GM18870 (cell line): ENCODE data around the gene ENG.
"Not testable (repeated sequence)": the region's sequence is repeated elsewhere in the genome, so short reads cannot be mapped to it uniquely, and the experiment has no call there.

Experiments used
- ATAC-seq: cut with Tn5 transposase; IDR thresholded peaks from one replicate; pipeline ENCODE4 v1.9.1; 2021; ENCODE audit warnings: moderate library complexity; ENCODE audit not compliant: unreplicated experiment

Gene ENG

DNA sequence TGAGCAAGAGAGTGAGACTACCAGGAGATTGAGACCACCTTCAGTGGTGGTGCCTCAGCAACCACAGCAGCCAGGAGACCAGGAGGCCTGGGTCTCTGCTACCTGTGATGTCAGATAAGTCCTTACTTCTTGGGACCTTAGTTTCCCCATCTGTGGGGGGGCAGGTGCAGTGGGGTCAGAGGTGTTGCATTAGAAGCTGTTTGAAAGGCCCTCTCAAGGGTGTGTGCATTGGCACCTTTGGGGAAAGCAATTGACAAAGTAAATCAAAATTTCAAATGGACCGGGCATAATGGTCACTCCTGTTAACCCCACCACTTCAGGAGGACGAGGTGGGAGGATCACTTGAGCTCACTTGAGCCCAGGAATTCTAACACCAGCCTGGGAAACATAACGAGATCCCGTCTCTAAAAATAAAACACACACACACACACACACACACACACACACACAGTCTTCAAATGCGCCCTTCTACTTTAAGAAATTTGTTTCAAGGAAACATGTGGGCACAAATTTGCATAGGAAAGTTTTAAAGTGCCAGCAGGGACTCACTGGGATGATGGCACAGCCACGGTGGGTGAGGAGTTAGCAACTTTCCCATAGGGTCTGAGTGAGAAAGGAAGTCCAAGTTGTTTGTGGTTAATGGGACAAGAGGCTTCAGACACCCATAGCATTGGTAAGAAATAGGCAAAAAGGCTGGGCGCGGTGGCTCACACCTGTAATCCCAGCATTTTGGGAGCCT, 24.4 kb upstream of the ENG start:
- ATAC-seq, result no peak

DNA sequence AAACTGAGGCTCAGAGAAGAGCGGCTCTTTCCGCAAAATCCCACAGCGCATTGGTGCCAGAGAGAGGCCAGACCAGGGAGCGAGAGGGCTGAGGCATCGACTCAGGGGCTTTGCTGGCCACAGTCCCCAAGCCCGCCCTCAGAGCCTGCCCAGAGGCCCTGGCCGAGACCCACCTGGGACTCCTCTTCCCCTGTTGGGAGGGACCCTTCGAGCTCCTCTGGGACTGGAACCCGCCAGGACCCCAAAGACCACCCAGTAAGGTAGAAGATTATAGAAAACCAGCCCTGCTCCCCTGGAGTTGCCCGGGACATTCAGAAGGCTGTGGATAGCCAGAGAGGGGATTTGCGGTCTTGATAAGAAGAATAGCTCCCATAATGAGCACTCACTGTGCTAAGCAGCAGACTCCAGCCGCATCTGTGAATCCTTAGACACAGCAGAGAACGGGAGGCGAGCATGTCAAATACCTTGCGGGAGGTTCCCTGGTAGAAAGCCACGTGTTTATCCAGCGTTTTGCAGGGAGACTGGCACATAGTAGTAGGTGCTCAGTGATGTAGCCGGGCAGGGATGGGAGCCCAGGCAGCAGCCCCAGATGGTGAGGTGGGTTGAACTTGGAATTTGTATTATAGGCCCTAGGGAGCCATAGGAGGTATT, 23.7 kb upstream of the ENG start:
- ATAC-seq, result no peak

DNA sequence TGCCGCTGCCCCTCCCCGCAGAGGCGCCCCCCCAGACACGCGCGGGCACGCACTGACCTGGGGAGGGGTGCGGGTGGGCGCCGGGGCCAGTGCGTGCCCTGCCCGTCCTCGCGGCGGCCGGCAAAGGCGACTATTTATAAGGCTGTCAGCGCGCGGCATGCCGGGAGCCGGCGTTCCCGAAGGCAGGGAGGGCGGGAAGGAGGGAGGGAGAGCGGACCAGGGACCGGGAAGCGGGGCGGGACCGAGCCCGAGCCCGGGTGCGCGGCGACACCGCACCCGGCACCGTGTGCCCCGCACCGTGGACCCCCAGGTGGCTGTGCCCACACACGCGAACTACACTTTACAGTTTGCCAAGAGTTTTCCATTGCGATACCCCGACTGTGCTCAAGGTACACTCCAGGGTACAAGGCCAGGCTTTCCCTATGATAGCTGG, 23.1 kb upstream of the ENG start, which contains the start of gene AK1:
Gene AK1, minus strand, starts transcription at position 110 of the 433 bp plus-strand sequence. CDS start 3,058 bp downstream, outside the sequence.
- no peak for ATAC-seq

DNA sequence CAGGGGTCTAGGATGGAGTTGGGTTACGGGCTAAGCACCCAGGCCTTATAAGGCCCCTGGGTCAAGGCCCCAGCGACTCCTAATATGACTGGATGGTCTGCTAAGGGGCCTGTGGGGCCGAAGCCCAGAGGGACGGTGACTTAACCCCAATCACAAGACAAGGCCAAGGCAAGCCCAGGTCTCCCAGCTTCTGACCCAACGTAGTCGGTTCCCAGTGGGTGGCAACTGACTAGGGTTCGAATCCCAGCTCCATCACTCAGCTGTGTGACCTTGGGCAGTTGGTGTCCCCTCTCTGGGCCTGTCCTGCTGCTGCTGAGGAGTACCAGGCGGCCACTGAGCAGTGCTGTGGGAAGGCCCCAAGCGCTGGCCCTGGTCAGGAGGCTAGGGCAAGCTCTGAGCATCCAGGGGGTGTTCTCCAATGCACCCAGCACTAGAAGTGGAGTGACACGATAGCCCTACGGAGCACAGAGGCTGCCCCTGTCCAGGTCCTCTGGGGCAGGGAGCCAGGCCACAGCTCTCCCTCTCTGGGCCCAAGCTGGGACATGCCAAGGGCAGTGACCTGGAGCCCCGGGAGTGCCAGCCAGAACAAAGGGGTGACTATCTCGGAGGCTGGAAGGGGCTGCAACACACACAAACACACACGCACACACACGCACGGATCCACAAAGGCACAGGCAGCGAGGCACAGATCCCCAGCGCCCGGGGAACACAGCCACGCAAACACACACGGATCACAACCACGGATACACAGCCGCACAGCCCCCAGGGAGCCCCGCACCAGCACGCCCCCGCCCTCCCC, 22.5 kb upstream of the ENG start:
- ATAC-seq, result no peak

DNA sequence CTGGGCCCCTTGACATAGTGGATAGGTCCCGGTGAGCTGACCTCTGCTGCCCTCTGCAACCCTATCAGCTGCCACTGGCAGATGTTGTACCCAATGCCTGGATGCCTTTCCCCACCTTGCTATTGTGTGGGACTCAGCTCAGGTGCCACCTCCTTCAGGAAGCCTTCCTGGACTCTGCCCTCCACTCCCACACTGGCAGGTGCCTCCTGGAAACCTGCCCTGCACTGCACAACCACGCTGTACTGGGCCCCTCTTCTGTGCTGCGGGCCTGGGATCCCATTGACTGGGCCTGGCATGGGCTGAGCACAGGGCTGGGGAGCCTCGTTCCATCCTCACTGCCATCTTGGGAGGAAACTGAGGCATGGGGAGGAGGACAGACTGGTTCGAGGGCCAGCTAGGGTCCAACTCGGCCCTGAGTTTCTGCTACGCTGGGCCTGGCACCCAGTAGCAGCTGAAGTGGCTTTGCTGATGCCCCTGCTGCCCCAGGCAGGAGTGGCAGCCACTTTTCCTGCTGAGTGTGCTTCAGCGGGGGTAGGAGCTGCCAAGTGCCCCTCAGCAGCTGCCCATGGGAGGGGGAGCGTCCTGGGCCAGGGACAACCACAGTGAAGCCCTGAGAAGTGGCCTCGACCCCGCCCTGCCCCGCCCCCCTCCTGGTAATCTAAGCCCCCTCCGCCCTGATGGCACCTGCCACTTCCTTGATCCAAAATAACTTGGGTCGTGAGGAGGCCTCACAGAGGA, 21.7 kb upstream of the ENG start:
- ATAC-seq, result no peak

DNA sequence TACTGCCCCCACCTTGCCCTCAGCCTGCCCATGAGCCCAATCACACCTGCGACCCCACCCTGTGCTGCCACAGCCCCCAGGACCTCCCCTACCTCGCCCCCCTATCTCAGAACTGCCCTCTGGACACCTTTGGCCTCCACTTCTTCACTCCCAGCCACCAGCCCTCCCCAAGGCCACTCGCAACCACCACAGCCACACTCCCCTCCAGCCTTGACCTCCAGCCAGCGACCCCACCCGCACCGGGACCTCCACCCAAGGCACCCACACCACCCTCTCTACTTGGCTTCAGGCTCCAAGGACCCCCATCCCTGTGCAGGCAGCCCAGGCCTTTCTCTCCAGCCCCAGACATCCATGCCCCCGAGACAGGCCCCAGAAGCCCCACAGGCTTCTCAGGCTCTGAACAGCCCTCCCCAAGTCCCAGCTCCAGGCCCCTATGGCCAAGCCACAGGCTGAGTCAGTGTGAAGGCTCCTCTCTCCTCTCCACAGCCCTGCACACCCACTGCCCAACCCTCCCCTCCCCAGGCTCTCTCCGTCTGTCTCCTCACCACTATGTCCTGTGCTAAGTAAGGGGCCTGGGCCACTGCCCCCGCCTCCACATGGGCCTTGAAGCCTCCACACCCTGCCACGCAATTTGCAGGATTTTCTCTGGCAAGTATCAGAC, 21.0 kb upstream of the ENG start:
- ATAC-seq, result no peak

DNA sequence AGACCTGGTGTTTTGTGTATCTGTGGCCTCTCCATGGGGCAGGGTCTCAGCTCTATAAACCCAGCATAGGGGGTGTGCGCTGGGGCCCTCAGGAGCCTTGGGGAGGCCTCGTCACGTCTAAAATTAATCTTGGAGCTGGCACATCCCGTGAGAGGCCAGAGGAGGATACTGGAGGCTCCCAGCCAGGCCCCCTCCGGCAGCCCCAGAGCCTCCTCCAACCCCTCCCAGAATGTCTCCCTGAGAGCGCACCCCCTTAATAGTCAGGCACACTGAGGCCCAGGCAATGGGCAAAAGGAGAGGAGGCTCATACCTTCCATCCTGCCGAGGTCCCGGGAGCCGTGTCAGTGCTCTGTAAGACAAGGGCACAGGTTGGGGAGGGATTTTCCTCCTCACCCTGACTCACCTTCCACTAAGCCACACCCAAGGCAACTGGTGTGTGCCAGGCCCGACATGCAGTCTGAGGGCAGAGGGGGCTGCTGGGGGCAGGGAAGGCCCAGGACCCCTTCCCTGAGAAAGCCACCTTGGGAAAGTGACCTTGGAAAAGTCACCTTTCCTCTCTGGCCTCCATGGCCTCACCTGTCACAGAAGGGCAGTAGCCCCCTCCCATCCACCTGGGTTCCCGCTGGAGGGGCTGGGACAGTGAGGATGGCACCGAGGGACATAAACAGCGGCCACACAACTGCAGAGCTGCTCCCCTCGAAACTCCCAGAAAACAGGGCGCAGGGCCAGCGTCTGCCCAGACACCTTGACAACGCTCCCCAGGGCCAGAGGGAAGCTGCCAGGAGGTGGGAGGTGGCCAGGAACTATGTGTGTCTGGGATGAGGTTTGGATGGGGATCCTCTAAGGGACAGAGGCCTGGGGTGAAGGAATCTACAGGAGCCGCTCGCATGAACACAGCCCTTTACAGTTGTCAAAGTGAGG, 20.1 kb upstream of the ENG start:
- ATAC-seq, result no peak

DNA sequence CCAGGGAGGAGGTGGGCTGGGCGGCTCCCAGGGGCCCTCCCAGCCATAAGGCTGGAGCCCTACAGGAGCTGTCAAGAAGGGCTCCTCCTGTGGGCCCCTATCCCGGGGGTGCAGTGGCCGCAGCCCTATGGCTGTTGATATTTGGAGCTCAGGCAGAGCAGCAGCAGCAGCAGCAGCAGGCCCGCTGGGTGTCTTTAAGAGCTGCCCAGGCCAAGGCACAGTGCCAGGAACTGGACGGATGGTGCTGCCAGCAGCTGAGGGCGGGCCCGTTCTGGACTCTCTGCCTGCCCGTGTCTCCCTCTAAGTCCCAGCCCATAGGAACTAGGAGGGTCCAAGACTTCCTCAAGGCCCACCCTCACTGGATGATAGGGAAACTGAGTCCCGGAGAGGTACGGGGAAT, 19.4 kb upstream of the ENG start:
- no peak for ATAC-seq

DNA sequence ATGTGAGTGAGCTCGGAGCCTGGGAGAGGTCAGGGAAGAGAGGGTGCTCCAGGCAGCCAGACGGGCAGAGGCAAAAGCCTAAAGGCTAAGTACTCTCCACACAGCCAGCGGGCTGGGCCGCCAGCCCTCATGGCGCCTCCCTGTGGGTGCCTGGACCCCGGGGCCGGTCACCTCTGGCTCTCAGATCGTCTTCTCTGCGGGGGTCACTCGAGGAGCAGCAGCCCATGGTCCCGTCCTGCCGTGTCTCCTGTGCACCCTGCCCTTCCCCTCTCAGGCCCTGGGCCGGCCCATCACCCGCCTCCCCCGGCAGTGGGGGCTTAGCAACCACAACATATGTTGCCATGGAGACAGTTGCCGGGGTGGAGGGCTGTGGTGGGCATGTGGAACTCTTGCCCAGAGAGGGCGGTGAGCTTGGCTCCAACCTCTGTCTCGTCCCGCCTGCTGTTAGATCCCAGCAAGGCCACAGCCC, 18.8 kb upstream of the ENG start:
- ATAC-seq, result no peak

DNA sequence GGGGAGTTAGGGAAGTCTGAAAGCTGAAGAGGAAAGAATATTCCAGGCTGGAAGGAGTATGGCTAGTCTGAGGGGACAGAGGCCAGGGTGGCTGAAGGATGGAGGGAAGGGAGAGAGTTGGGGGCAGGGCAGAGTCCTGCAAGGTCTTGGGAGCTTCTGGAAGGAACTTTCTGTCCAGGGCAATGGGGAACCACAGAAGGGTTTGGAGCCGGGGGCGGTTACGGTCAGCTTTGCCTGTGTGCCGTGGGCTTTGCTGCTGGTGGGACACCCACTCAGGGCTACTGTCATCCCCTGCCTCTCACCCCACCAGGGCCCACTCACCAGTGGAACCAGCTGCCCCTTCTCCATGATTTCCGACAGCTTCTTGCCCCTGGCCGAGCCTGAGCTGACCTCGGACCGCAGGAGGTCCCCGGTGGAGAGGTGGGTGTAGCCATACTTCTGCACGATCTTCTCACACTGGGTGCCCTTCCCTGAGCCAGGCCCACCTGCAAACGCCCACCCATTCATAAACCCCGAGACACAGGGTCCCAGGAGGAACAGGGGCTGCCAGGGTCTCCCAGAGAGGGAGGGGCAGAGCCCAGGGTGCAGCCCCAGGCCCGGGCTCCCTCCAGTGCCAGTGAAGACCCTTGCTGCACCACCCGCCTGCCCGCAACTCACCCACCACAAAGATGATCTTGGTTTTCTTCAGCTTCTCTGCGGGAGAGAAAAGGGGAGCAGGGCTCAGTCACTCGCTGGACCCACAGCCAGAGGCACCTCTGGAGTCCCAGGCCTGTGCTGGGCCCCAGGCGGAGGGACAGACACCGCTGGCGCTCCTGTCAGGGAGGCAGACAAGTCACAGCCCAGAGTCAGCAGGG, 18.1 kb upstream of the ENG start:
- ATAC-seq, result no peak

DNA sequence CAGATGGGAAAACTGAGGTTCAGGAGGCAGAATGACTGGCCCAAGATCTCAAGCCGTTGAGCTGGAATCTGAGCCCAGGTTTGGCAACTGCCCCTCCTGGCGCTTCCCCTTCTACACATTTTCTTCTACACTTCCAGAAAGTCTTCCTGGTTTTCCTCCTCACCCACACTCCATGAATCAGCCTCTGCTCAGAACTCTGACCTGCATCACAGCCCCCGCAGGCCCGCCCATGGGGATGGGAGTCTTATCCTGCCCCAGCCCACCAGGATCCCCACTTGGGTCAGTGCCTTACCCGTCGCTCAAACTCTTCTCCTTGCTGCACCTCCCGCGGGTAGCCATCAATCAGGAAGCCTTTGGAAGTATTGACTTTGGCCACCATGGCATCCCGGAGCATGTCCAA, 17.1 kb upstream of the ENG start:
- no peak for ATAC-seq

DNA sequence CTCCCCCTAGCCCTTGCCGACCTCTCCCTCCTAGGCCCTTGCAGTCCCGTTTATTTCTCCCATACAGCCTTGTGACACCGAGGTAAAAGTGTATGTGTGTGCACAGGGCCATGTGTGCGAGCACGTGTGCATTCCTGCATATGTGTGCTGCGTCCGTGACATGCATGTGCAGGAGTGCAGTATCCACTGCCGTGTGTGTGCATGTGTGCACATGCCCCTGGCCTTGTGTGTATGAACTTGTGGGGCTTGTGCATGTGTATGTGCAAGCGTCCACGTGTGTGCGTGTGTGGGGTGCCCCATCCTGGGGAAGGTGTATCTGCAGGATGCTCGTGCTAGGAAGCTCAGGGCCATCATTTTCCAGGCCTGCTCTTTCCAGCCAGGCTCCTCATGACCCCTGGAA, 16.4 kb upstream of the ENG start:
- ATAC-seq, result no peak

DNA sequence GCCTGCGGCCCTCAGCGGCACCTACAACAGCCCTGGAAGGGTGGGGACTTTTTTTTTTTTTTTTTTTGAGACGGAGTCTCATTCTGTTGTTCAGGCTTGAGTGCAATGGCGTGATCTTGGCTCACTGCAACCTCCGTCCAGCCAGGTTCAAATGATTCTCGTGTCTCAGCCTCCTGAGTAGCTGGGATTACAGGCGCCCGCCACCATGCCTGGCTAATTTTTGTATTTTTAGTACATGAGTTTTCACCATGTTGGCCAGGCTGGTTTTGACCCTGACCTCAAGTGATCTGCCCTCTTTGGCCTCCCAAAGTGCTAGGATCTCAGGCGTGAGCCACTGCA, 15.7 kb upstream of the ENG start:
- ATAC-seq, result not testable (repeated sequence)

DNA sequence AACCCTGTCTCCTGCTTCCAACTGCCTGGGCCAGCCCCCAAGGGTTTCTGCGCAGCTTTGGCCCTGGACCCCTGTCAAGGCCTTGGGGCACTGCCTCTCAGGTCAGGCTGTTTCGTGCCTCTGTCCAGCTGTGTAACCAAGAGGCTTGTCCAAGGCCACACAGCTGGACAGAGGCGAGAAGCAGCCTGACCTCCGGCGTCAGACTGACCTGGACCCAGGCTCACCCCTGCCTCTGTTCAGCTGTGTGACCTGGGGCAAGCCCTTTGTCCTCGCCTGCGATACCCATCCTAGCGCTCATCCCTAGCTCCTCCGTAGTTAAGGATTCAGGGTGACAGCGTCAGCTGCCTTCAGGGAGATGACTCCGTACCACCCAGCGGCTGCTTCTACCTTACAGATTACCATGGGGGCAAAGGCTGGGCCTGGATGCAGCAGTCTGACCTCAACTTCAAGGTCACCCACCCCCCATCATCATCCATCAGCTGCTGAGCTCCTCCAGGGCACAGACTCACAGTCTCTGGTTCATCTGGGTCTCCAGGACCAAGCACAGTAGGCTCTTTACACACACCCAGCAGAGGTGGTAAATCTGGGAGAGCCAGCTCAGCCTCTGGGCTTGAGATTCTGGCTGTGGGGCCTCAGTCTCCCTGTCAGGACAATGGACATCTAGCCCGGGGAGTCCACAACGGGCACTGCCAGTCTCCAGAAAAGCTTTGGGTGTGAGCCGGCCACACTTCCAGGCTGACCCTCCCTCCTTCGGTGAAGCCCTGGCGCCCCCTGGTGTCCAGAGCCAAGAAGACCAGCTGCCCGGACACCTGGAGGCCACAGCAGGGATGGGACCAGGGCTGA, 15.1 kb upstream of the ENG start:
- no peak for ATAC-seq

DNA sequence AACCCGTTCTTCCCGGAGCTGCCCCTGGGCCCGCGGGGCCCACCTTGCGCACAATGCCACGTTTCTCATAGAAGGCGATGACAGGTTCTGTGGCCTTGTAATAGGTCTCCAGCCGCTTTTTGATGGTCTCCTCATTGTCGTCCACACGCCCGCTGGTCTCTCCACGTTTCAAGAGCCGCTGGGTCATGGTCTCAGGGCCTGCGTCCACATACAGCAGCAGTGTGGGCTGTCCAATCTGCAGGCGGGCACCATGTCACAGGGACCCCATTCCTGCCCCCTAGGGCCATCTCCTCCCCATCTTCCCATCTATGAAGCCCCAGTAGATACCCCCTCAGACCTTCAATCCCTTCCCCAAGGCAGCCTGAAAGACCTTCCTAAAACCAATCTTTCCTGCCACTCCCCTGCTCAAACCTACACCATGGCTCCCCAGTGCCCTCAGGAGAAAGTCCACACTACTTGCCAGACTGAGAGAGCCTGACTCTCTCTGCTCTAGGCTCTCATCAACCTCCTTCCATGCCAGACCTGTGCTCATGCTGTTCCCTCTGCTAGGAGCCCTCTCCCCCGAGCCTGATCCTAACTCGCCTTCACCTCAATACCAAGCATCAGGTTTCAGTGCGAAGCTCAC, 13.9 kb upstream of the ENG start:
- ATAC-seq, result no peak

DNA sequence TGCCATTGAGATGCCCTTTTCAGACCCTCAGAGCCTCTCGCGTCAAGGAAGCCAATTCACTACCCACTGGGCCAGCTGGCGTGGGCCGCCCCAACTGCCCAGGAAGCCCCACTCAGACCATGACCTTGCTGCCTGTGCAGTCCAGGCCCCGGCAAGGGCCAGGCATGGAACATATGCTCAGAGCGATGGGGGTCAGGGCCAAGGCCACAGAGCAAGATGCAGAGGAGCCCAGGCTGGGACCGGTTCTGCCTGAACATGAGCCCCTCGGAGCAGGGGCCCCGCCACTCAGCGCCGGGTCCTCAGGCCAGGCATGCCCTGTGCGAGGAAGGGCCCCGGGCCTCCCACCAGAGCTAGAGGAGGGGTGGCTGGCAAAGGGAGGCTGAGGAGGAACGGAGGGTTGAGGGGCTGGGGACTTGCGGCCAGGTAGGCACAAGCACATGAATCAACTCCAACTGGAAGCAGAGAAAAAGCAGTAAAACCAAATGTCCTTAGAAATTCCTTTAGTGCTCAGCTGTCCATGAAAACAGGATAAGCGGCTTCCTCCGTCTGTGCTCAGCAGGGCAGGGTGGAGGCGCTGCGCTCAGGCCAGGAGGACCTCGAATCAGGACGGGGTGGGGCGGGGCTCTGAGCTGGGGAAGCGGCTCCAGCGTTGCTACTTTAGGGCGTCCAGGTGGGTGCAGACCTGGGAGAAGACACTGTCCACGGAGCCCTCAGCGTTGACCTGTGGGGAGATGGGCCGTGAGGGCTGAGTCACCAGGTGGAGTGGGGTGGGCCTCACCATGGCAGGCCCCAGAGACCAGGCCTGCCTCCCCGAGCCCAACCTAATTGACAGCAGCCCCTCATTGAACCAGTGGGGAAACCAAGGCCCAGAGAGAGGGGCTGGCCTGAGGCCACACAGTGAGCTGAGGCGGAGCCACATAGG, 13.2 kb upstream of the ENG start:
- ATAC-seq, result no peak
